GM06990 (cell line): ENCODE measurements around the gene ABCC4.

Experiments used
- DNase-seq: peaks from one replicate; pipeline ENCODE4 v3.0.0-alpha.2; 2011; ENCODE audit not compliant: insufficient read length; ENCODE audit errors: extremely low read depth
- H3K27me3 ChIP-seq: replicated peaks from 2 replicates; pipeline ENCODE4 v1.6.0; 2011; ENCODE audit warnings: low read length; ENCODE audit not compliant: control insufficient read depth, insufficient read depth
- H3K36me3 ChIP-seq: 2 replicates; pipeline ENCODE4 v1.5.1; 2011; ENCODE audit warnings: low read length; ENCODE audit not compliant: control insufficient read depth, insufficient read depth
- H3K4me3 ChIP-seq: replicated peaks from 2 replicates; pipeline ENCODE4 v1.5.1; 2011; ENCODE audit warnings: low read depth, mild to moderate bottlenecking, control low read depth, low read length
- CTCF ChIP-seq: IDR thresholded peaks from 2 replicates; pipeline ENCODE4 v1.5.1; 2011; ENCODE audit warnings: low read length, control low read depth, mild to moderate bottlenecking, inconsistent platforms; ENCODE audit not compliant: insufficient read depth, poor library complexity, severe bottlenecking

Gene ABCC4

GRCh38 chr13:95005300-95005699, 296.0 kb downstream of the ABCC4 start:
- Histone ChIP-seq H3K36me3 (no peaks in the 10 kb centered on the region), H3K27me3 (no peaks in the 10 kb centered on the region), H3K4me3 (no peak overlapping the region)
- no peak for TF ChIP-seq CTCF
- DNase-seq, result no peak

- Histone ChIP-seq H3K36me3 (no peaks in the 10 kb centered on the region), H3K4me3 (no peak overlapping the region), H3K27me3 (no peaks in the 10 kb centered on the region)
- TF ChIP-seq CTCF, result no peak
- DNase-seq, result no peak
Observed at GRCh38 chr13:95003019-95003813, 298.0 kb downstream of the ABCC4 start.

GRCh38 chr13:95002126-95002525, 299.1 kb downstream of the ABCC4 start:
- Histone ChIP-seq H3K36me3 (no peaks in the 10 kb centered on the region), H3K27me3 (no peaks in the 10 kb centered on the region), H3K4me3 (no peak overlapping the region)
- no peak for TF ChIP-seq CTCF
- DNase-seq, result no peak

- H3K27me3 ChIP-seq, result no peaks in the 10 kb centered on the region
- H3K36me3 ChIP-seq, result no peaks in the 10 kb centered on the region
- no peak for TF ChIP-seq CTCF
- H3K4me3 ChIP-seq, result no peak overlapping the region
- no peak for DNase-seq
Observed at GRCh38 chr13:94999871-95000270, 301.4 kb downstream of the ABCC4 start.

- no peaks in the 10 kb centered on the region for H3K27me3 ChIP-seq
- no peak overlapping the region for H3K4me3 ChIP-seq
Observed at GRCh38 chr13:94997126-94997525, 304.1 kb downstream of the ABCC4 start.

More at GRCh38 chr13:94997126-94997525, 304.1 kb downstream of the ABCC4 start:
- no peak for DNase-seq
- H3K36me3 ChIP-seq, result no peaks in the 10 kb centered on the region
- no peak for TF ChIP-seq CTCF
